Inflammatory macrophage treated with lipopolysaccharide for 4 hours (primary cell): ENCODE results near the gene CPED1.
"Not testable (repeated sequence)": the region's sequence is repeated elsewhere in the genome, so short reads cannot be mapped to it uniquely, and the experiment has no call there.

Experiments used
- DNase-seq: peaks from one replicate; pipeline ENCODE4 v3.0.0-alpha.2; 2020

The CPED1 gene

GRCh38 chr7:121103086-121103485 lies 114.6 kb downstream of the CPED1 start:
- DNase-seq = no peak

- no peak for DNase-seq
Observed at GRCh38 chr7:121103579-121103978, 115.1 kb downstream of the CPED1 start.

GRCh38 chr7:121105262-121105661 lies 116.8 kb downstream of the CPED1 start:
- DNase-seq = no peak

- DNase-seq = peak; percentile 76
Observed at GRCh38 chr7:121107923-121108498, 119.5 kb downstream of the CPED1 start.

GRCh38 chr7:121109145-121109544 lies 120.6 kb downstream of the CPED1 start:
- DNase-seq = no peak

GRCh38 chr7:121113288-121113687 lies 124.8 kb downstream of the CPED1 start:
- no peak for DNase-seq

- no peak for DNase-seq
Observed at GRCh38 chr7:121116396-121116795, 127.9 kb downstream of the CPED1 start.

- no peak for DNase-seq
Observed at GRCh38 chr7:121119047-121119446, 130.5 kb downstream of the CPED1 start.

GRCh38 chr7:121123032-121123431 lies 134.5 kb downstream of the CPED1 start:
- no peak for DNase-seq

GRCh38 chr7:121125454-121125853 lies 136.9 kb downstream of the CPED1 start:
- not testable (repeated sequence) for DNase-seq

- DNase-seq = no peak
Observed at GRCh38 chr7:121126201-121126600, 137.7 kb downstream of the CPED1 start.

GRCh38 chr7:121126801-121127534 lies 138.5 kb downstream of the CPED1 start:
- DNase-seq = no peak

GRCh38 chr7:121132940-121133339 lies 144.4 kb downstream of the CPED1 start:
- DNase-seq = no peak

- DNase-seq = no peak
Observed at GRCh38 chr7:121133444-121133843, 144.9 kb downstream of the CPED1 start.

- no peak for DNase-seq
Observed at GRCh38 chr7:121137580-121137979, 149.1 kb downstream of the CPED1 start.

GRCh38 chr7:121138262-121138933 lies 149.9 kb downstream of the CPED1 start:
- DNase-seq = peak; percentile 30

GRCh38 chr7:121139427-121139826 lies 150.9 kb downstream of the CPED1 start:
- DNase-seq = no peak

- DNase-seq = no peak
Observed at GRCh38 chr7:121140790-121141189, 152.3 kb downstream of the CPED1 start.

GRCh38 chr7:121151774-121152221 lies 163.3 kb downstream of the CPED1 start:
- DNase-seq = no peak

GRCh38 chr7:121153411-121153810 lies 164.9 kb downstream of the CPED1 start:
- no peak for DNase-seq

GRCh38 chr7:121153995-121154394 lies 165.5 kb downstream of the CPED1 start:
- DNase-seq = no peak

- DNase-seq = no peak
Observed at GRCh38 chr7:121156825-121157224, 168.3 kb downstream of the CPED1 start.

- no peak for DNase-seq
Observed at GRCh38 chr7:121157341-121157751, 168.8 kb downstream of the CPED1 start.
